OCI-LY1 (cell line): ENCODE results near the gene ATP11B.

Experiments used
- H2AFZ ChIP-seq: fragments of 200-600 bp; sonication (generic), shearing (Covaris generic); 2 replicates; pipeline ENCODE4 v1.6.0; 2014; ENCODE audit warnings: antibody characterized with exemption, mild to moderate bottlenecking, low read length
- H3F3A ChIP-seq: fragments of 200-600 bp; sonication (generic), shearing (Covaris generic); 2 replicates; pipeline ENCODE4 v1.6.0; 2014; ENCODE audit warnings: mild to moderate bottlenecking, antibody characterized with exemption, low read length, moderate library complexity; ENCODE audit not compliant: insufficient read depth
- H3K27ac ChIP-seq: fragments of 200-600 bp; sonication (generic); 2 replicates; pipeline ENCODE4 v1.5.1; 2014; ENCODE audit warnings: low read length, mixed run types, mild to moderate bottlenecking, low read depth; ENCODE audit not compliant: poor library complexity, severe bottlenecking
- H3K27me3 ChIP-seq: fragments of 200-600 bp; sonication (generic); 2 replicates; pipeline ENCODE4 v1.6.0; 2014; ENCODE audit warnings: antibody characterized with exemption, mild to moderate bottlenecking, low read length, moderate library complexity; ENCODE audit not compliant: insufficient read depth
- H3K36me3 ChIP-seq: fragments of 200-600 bp; sonication (generic); 2 replicates; pipeline ENCODE4 v1.6.1; 2014; ENCODE audit warnings: mild to moderate bottlenecking, antibody characterized with exemption, low read length, moderate library complexity, mixed read lengths; ENCODE audit not compliant: insufficient read depth
- H3K4me1 ChIP-seq: fragments of 200-600 bp; sonication (generic); 2 replicates; pipeline ENCODE4 v1.5.1; 2014; ENCODE audit warnings: mild to moderate bottlenecking, low read length, moderate library complexity; ENCODE audit not compliant: insufficient read depth, severe bottlenecking
- H3K4me2 ChIP-seq: fragments of 200-600 bp; sonication (generic), shearing (Covaris generic); 2 replicates; pipeline ENCODE4 v1.6.1; 2014; ENCODE audit warnings: low read length
- H3K4me3 ChIP-seq: fragments of 200-600 bp; sonication (generic); 2 replicates; pipeline ENCODE4 v1.5.1; 2014; ENCODE audit warnings: low read length, low read depth, mild to moderate bottlenecking, mixed read lengths; ENCODE audit not compliant: poor library complexity, severe bottlenecking
- H3K79me2 ChIP-seq: fragments of 200-600 bp; shearing (Covaris generic); 2 replicates; pipeline ENCODE4 v1.6.1; 2016; ENCODE audit warnings: mixed run types, low read length, mixed read lengths; ENCODE audit not compliant: insufficient read depth
- H3K9ac ChIP-seq: fragments of 200-600 bp; sonication (generic), shearing (Covaris generic); 2 replicates; pipeline ENCODE4 v1.6.1; 2014; ENCODE audit warnings: mild to moderate bottlenecking, low read length, mixed read lengths
- H3K9me2 ChIP-seq: fragments of 200-600 bp; sonication (generic), shearing (Covaris generic); 2 replicates; pipeline ENCODE4 v1.6.1; 2014; ENCODE audit warnings: low read depth, mild to moderate bottlenecking, low read length, mixed read lengths
- H3K9me3 ChIP-seq: fragments of 200-600 bp; shearing (Covaris generic); 2 replicates; pipeline ENCODE4 v1.6.1; 2014; ENCODE audit warnings: low read length, mixed read lengths
- H4K20me1 ChIP-seq: fragments of 200-600 bp; sonication (generic), shearing (Covaris generic); 2 replicates; pipeline ENCODE4 v1.6.0; 2016; ENCODE audit warnings: mild to moderate bottlenecking, low read length; ENCODE audit not compliant: insufficient read depth
- EZH2 ChIP-seq: fragments of 200-600 bp; sonication (generic), shearing (Covaris generic); IDR thresholded peaks from 2 replicates; pipeline ENCODE4 v1.8.0; 2017; ENCODE audit warnings: borderline replicate concordance, mixed run types, mild to moderate bottlenecking, antibody characterized with exemption, low read length, moderate library complexity, mixed read lengths
- TF ChIP-seq, protein P1 (sequence below): fragments of 200-600 bp; sonication (generic), shearing (Covaris generic); IDR thresholded peaks from 2 replicates; pipeline ENCODE4 v1.5.1; 2017; ENCODE audit warnings: mild to moderate bottlenecking, antibody characterized with exemption, low read length, moderate library complexity, mixed read lengths

The ATP11B gene

DNA sequence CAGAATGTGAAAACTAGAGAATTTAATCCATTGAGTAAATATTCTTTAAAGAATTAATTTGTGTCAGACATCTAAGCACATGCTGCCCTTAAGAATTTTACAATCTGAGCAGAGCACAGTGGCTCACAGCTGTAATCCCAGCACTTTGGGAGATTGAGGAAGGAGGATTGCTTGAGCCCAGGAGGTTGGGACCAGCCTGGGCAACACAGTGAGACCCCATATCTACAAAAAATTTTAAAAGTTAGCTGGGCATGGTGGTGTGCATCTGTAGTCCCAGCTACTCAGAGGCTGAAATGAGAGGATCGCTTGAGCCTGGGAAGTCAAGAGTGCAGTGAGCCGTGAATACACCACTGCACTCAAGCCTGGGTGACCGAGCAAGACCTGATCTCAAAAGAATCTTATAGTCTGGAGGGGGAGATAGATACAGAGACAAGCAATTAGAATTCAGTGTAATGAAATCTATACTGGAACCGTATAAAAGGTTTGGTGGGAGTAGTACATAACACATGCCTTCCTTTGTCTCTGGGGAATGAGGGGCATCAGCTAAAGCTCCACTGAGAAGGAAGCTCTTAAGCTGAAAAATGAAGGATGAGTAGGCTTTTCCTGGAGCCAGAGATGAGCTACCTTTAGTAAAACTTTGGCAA, 21.2 kb downstream of the ATP11B start:
- Histone ChIP-seq H2AFZ (no peak overlapping the region), H3K9me3 (no peaks in the 10 kb centered on the region), H3K9ac (no peak overlapping the region), H3K27ac (no peak overlapping the region), H3K4me2 (no peak overlapping the region), H3K9me2 (no peaks in the 10 kb centered on the region), H3K27me3 (no peaks in the 10 kb centered on the region), H3K4me1 (peaks cover 22% of the 10 kb centered on the region), H3K79me2 (peaks cover 92% of the 10 kb centered on the region), H4K20me1 (0 out of 2 replicates have a peak, but pooled peaks cover 2% of the 10 kb centered on the region), H3K4me3 (no peak overlapping the region), H3F3A (no peaks in the 10 kb centered on the region), H3K36me3 (peaks cover 10% of the 10 kb centered on the region; the same call in 1 of the 2 replicates)
- TF ChIP-seq EZH2: no peak
- TF ChIP-seq, protein P1, sequence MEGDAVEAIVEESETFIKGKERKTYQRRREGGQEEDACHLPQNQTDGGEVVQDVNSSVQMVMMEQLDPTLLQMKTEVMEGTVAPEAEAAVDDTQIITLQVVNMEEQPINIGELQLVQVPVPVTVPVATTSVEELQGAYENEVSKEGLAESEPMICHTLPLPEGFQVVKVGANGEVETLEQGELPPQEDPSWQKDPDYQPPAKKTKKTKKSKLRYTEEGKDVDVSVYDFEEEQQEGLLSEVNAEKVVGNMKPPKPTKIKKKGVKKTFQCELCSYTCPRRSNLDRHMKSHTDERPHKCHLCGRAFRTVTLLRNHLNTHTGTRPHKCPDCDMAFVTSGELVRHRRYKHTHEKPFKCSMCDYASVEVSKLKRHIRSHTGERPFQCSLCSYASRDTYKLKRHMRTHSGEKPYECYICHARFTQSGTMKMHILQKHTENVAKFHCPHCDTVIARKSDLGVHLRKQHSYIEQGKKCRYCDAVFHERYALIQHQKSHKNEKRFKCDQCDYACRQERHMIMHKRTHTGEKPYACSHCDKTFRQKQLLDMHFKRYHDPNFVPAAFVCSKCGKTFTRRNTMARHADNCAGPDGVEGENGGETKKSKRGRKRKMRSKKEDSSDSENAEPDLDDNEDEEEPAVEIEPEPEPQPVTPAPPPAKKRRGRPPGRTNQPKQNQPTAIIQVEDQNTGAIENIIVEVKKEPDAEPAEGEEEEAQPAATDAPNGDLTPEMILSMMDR: no peak

DNA sequence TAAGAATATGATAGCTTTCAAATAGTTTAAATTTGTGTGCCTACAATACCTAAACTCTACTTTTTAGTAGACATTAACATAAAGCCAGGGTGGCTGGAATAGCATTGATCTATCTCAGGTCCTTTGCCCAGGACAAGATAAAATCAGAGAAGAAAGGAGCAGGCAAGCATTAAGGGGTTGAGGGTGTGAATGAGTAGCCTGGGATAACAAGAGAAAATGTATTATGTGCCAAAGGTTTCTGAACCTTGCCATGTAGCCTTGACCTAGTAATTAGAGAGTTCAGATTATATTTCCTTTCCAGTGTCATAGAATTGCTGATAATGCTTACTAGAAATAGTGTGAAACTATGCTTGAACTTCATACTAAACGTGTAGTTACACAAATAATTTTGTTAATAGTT, 22.9 kb downstream of the ATP11B start:
- Histone ChIP-seq H3K4me2 (no peak overlapping the region), H3K9ac (no peak overlapping the region), H3K4me1 (peaks cover 22% of the 10 kb centered on the region), H4K20me1 (0 out of 2 replicates have a peak, but pooled peaks cover 2% of the 10 kb centered on the region), H3K4me3 (no peak overlapping the region), H3K9me2 (no peaks in the 10 kb centered on the region), H2AFZ (no peak overlapping the region), H3K36me3 (peaks cover 19% of the 10 kb centered on the region), H3K27me3 (no peaks in the 10 kb centered on the region), H3K27ac (no peak overlapping the region), H3K79me2 (peaks cover 76% of the 10 kb centered on the region), H3F3A (no peaks in the 10 kb centered on the region), H3K9me3 (no peaks in the 10 kb centered on the region)
- no peak for TF ChIP-seq EZH2
- TF ChIP-seq, protein P1: no peak

DNA sequence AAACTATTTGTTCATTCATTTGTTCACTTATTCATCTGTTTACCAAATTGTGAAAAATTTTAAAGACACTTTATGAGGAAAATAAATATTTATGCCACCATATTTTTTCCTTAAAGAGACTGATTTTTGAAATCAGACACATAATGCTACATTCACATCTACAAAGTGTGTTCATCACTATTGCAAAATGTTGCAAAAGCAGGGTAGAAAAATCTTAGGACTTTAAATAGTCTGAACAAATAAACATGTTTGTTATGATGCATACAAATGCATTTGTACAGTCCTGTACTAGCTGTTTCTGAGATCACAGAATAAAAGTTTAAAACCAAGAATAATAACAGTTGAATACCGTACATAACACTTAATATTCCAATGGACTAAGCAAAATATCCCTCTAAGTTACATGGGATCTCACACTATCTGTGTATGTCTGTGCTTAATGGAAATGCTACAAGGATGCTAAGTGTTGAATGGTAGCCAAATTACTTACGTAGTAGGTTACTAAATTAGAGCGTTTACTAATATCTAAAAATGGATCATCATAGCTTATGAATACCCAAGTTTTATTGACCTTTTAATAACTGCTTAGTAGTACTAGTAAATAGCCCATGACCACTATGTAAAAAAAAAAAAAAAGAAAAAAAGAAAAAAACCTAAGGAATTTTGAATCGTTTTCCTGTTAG, 25.1 kb downstream of the ATP11B start:
- no peak overlapping the region for H3K27ac ChIP-seq
- H3K79me2 ChIP-seq: peaks cover 60% of the 10 kb centered on the region
- peaks cover 26% of the 10 kb centered on the region for H3K36me3 ChIP-seq
- no peak overlapping the region for H2AFZ ChIP-seq
- H3K4me3 ChIP-seq: no peak overlapping the region
- no peaks in the 10 kb centered on the region for H3K9me3 ChIP-seq
- no peak overlapping the region for H3K9ac ChIP-seq
- no peak for TF ChIP-seq EZH2
- no peak overlapping the region for H3K4me2 ChIP-seq
- 0 out of 2 replicates have a peak, but pooled peaks cover 2% of the 10 kb centered on the region for H4K20me1 ChIP-seq
- H3K9me2 ChIP-seq: no peaks in the 10 kb centered on the region
- no peaks in the 10 kb centered on the region for H3K27me3 ChIP-seq
- peaks cover 22% of the 10 kb centered on the region for H3K4me1 ChIP-seq
- H3F3A ChIP-seq: no peaks in the 10 kb centered on the region
